HepG2 (cell line): Measurements from ENCODE around the gene NPPB. TPM values are rescaled to one million over a fixed set of nuclear protein-coding genes. Genes with fewer than 3 reads are reported as not detected.

ENCODE experiments used
- ATF4 ChIP-seq, 2 experiments: fragments of 450-650 bp in 1 of 2; sonication (generic) in 1 of 2; formaldehyde crosslinking; IDR thresholded peaks; 2 replicates each; pipeline versions ENCODE4 v1.5.0 to v1.8.0; 2020 to 2022; ENCODE audit warnings: mild to moderate bottlenecking in 1 of 2, missing genetic modification reagents in 1 of 2
- ATF7 ChIP-seq, 2 experiments: fragments of 450-650 bp in 1 of 2; sonication (generic) in 1 of 2; formaldehyde crosslinking in 1 of 2; IDR thresholded peaks; 2 replicates each; pipeline versions ENCODE4 v1.4.0 to v1.6.1; 2016 to 2020; ENCODE audit warnings: antibody characterized with exemption in 1 of 2, mild to moderate bottlenecking in 1 of 2, missing genetic modification reagents in 1 of 2
- ATM ChIP-seq: fragments of 450-650 bp; IDR thresholded peaks from 2 replicates; pipeline ENCODE4 v1.7.1; 2017; ENCODE audit warnings: mild to moderate bottlenecking, borderline replicate concordance
- BCLAF1 ChIP-seq: fragments of 450-650 bp; IDR thresholded peaks from 2 replicates; pipeline ENCODE4 v1.6.1; 2017; ENCODE audit warnings: mild to moderate bottlenecking
- CHCHD3 ChIP-seq: sonication (generic); formaldehyde crosslinking; IDR thresholded peaks from 2 replicates; pipeline ENCODE4 v1.8.0; 2022; ENCODE audit warnings: mild to moderate bottlenecking, missing genetic modification reagents, moderate library complexity
- FOXJ3 ChIP-seq: sonication (generic); formaldehyde crosslinking; IDR thresholded peaks from 2 replicates; pipeline ENCODE4 v1.4.0; 2020; ENCODE audit warnings: missing genetic modification reagents, mild to moderate bottlenecking, borderline replicate concordance
- FOXP4 ChIP-seq: sonication (generic); formaldehyde crosslinking; IDR thresholded peaks from 2 replicates; pipeline ENCODE4 v1.4.0; 2020; ENCODE audit warnings: missing genetic modification reagents
- HOXA3 ChIP-seq: sonication (generic); formaldehyde crosslinking; IDR thresholded peaks from 2 replicates; pipeline ENCODE4 v1.5.0; 2020; ENCODE audit warnings: missing genetic modification reagents
- KLF16 ChIP-seq, 2 experiments: sonication (generic) in 1 of 2; formaldehyde crosslinking in 1 of 2; IDR thresholded peaks; 2 replicates each; pipeline versions ENCODE4 v1.6.1 to v1.8.0; 2016 to 2023; ENCODE audit warnings: missing genetic modification reagents in 2 of 2, missing compliant biosample characterization in 1 of 2
- KMT2B ChIP-seq: IDR thresholded peaks from 2 replicates; pipeline ENCODE4 v1.6.1; 2016; ENCODE audit warnings: missing genetic modification reagents, missing compliant biosample characterization
- MXI1 ChIP-seq: IDR thresholded peaks from 3 replicates; pipeline ENCODE4 v1.6.1; 2012; ENCODE audit warnings: low read depth, low read length, inconsistent platforms, borderline replicate concordance
- ZBTB25 ChIP-seq: IDR thresholded peaks from 2 replicates; pipeline ENCODE4 v1.6.1; 2018; ENCODE audit warnings: missing genetic modification reagents
- ZNF296 ChIP-seq: sonication (generic); formaldehyde crosslinking; conservative IDR thresholded peaks from 2 replicates; pipeline ENCODE4 v1.5.0; 2020; ENCODE audit warnings: mild to moderate bottlenecking, missing genetic modification reagents
- ZNF713 ChIP-seq: sonication (generic); formaldehyde crosslinking; IDR thresholded peaks from 2 replicates; pipeline ENCODE4 v1.4.0; 2020; ENCODE audit warnings: mild to moderate bottlenecking, missing genetic modification reagents
- polyA plus RNA-seq, 8 experiments: library from polyadenylated mRNA; depleted of rRNA in 3 of 8; stranded (reverse) in 7 of 8; unstranded in 1 of 8; fragments of >200 nt; fragmentation: Illumina TruSeq in 4 of 8; extraction: Trizol in 4 of 8; gene quantifications; 2 replicates each; pipeline versions ENCODE4 v1.2.1 to v1.2.3, GENCODE V29; 2011 to 2016; ENCODE audit warnings: low read depth in 4 of 8, missing spikeins in 1 of 8, mixed read lengths in 1 of 8; ENCODE audit not compliant: insufficient read depth in 1 of 8
- total RNA-seq, 5 experiments: library from RNA; depleted of rRNA; stranded (reverse); fragments of >200 nt; fragmentation: Illumina TruSeq; extraction: Trizol; gene quantifications; 2 replicates each; pipeline ENCODE4 v1.2.3, GENCODE V29; 2016; ENCODE audit warnings: low read depth in 1 of 5
- TF ChIP-seq, protein P1 (sequence below): sonication (generic); formaldehyde crosslinking; IDR thresholded peaks from 2 replicates; pipeline ENCODE4 v1.5.1; 2020; ENCODE audit warnings: missing genetic modification reagents, mild to moderate bottlenecking, borderline replicate concordance

Gene NPPB
- total and polyA plus RNA-seq, 2 of the 13 experiments (the other 11 are each of a cell fraction or from before 2014, with no cell fraction given): 1.9 TPM; not detected in 1

DNA sequence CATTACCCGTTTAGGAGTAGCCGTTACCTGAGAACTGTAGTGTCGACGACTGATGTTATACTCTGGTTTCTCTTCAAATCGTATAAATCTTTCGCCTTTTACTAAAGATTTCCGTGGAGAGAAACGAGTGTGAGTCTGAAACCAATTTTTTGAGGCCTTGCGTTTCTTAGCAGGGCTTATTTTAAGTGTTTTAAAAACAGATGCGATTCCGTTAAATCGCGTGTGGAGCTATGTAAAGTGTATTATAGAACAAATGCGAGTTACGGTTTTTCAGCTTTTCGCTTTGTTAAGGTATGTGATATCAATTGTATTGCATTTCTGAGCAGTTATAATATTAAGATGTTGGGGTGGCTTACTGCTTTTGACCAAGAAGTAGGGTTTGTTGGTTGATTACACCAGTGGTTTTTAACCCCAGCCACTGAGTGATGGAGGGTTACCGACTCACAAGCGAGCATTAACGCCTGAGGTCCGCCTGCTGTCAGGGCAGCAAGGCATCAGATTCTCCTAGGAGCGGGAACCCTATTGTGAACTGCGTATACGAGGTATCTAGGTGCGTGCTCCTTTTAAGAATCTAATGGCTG lies 49.4 kb upstream of the NPPB start (continued):
- TF ChIP-seq, protein P1, sequence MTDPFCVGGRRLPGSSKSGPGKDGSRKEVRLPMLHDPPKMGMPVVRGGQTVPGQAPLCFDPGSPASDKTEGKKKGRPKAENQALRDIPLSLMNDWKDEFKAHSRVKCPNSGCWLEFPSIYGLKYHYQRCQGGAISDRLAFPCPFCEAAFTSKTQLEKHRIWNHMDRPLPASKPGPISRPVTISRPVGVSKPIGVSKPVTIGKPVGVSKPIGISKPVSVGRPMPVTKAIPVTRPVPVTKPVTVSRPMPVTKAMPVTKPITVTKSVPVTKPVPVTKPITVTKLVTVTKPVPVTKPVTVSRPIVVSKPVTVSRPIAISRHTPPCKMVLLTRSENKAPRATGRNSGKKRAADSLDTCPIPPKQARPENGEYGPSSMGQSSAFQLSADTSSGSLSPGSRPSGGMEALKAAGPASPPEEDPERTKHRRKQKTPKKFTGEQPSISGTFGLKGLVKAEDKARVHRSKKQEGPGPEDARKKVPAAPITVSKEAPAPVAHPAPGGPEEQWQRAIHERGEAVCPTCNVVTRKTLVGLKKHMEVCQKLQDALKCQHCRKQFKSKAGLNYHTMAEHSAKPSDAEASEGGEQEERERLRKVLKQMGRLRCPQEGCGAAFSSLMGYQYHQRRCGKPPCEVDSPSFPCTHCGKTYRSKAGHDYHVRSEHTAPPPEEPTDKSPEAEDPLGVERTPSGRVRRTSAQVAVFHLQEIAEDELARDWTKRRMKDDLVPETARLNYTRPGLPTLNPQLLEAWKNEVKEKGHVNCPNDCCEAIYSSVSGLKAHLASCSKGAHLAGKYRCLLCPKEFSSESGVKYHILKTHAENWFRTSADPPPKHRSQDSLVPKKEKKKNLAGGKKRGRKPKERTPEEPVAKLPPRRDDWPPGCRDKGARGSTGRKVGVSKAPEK (CRISPR knock-in tag): no peak
- TF ChIP-seq FOXJ3 (peak; percentile 92), ZBTB25 (CRISPR knock-in tag) (peak; percentile 89), FOXP4 (CRISPR knock-in tag) (peak; percentile 64), CHCHD3 (CRISPR knock-in tag) (no peak), ZNF713 (CRISPR knock-in tag) (no peak), KMT2B (CRISPR knock-in tag) (peak; percentile 61; the same call in 1 of the 2 replicates), MXI1 (no peak; the same call in 2 of the 3 replicates), HOXA3 (CRISPR knock-in tag) (peak; percentile 41; the same call in 1 of the 2 replicates), ZNF296 (no peak), BCLAF1 (no peak), ATF7 (IDR thresholded peaks at IDR 0.05) (no peak), ATF7 (CRISPR knock-in tag; IDR thresholded peaks at IDR 0.05) (no peak; the same call in 1 of the 2 replicates), KLF16 (CRISPR knock-in tag; IDR thresholded peaks at IDR 0.05) (peak in 1 of 2 experiments; percentile 96; a peak in 2 of 4 replicates), ATF4 (CRISPR knock-in tag; IDR thresholded peaks at IDR 0.05) (peak; percentile 68 to 81; a peak in 3 of 4 replicates), ATM (no peak)
